HK-2 (cell line): ENCODE results near the gene TRAF3.
"Not testable (repeated sequence)": the region's sequence is repeated elsewhere in the genome, so short reads cannot be mapped to it uniquely, and the experiment has no call there.

ENCODE experiments used
- DNase-seq: peaks from one replicate; pipeline ENCODE4 v3.0.0-alpha.2; 2018; ENCODE audit not compliant: unreplicated experiment

Gene TRAF3

GRCh38 chr14:102827716-102828115 lies 50.5 kb downstream of the TRAF3 start:
- no peak for DNase-seq

GRCh38 chr14:102828151-102828550 lies 50.9 kb downstream of the TRAF3 start:
- DNase-seq = no peak

- DNase-seq = no peak
Measured at GRCh38 chr14:102829016-102829548, 51.8 kb downstream of the TRAF3 start.

DNA sequence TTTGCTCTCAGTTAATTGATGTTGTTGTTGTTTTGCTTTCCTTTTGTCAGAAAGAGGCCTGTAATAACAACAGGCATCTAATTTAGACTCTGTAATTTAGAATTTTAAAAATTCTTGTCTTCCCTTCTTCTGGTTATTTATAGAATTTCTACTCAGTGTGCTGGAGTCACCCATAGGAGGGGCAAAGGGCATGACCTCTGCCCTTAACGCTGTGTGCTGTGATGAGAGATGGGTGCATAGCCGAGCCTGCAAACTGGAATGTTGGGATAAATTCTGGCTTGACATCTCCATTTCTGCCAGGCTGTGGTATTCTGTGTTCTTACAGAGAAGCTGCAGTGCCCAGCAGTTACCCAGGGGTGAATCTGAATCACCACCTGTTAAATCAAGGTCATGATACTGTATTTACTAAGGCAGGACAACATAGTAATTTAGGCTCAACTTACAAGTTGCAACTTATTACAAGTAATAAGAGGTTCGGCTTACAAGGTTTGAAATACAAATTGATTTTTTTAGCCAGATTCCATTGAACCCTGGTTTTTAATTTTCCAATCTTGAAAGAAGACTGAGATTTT lies 53.3 kb downstream of the TRAF3 start:
- DNase-seq = no peak

- no peak for DNase-seq
Measured at GRCh38 chr14:102831163-102831804, 54.0 kb downstream of the TRAF3 start.

GRCh38 chr14:102833341-102833740 lies 56.1 kb downstream of the TRAF3 start:
- no peak for DNase-seq

DNA sequence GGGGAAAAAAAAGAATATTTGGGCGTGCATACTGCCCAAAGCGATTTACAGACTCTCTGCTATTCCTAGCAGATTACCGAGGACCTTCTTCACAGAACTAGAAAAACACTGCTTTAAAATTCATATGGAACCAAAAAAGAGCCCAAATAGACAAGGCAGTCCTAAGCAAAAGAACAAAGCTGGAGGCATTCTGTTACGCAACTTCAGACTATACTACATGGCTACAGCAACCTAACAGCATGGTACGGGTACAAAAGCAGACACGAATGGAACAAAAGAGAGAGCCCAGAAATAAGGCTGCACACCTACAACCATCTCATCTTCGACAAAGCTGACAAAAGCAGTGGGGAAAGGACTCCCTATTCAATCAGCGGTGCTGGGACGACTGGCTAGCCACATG lies 56.7 kb downstream of the TRAF3 start:
- no peak for DNase-seq

DNA sequence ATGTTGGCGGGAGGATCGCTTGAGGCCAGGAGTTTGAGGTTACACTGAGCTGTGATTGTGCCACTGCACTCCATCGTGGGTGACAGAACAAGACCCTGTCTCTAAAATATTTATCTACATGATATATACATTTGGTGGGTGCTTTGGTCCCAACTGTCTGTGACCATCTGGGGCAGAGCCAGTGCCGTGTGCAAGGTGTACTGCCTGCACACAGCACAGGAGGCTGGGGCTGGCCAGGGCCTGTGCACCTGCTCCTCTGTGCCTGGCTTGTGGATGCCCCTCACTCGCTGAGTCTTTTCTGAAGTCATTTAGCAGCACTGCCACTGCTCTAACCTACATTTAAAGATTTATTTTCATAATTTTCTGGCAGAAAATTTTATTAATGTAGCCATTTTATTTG lies 58.7 kb downstream of the TRAF3 start:
- DNase-seq = no peak

DNA sequence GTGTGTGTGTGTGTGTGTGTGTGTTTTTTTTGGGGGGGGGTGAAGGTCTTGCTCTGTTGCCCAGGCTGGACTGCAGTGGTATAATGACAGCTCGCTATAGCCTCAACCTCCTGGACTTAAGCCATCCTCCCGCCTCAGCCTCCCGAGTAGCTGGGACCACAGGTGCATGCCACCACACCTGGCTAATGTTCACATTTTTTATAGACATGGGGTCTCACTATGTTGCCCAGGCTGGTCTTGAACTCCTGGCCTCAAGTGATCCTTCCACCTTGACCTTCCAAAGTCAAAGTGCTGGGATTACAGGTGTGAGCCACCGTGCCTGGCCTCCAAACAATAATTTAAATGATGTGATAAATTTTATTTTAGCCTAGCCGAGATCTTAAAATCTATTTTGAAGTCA lies 59.9 kb downstream of the TRAF3 start:
- not testable (repeated sequence) for DNase-seq

GRCh38 chr14:102838501-102838900 lies 61.3 kb downstream of the TRAF3 start:
- no peak for DNase-seq

DNA sequence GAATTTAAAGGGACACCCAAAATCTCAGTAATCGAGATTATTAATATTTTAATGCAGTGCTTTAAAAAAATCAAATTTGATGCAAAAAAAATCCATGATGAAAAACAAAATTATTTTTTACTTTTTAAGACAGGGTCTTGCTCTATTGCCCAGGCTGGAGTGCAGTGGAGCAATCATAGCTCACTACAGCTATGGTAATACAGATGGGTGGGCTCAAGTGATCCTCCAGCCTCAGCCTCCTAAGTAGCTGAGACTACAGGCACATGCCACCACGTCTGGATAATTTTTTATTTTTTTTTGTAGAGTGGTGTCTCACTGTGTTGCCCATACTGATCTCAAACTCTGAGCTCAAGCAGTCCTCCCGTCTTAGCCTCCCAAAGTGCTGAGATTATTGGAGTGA lies 62.9 kb downstream of the TRAF3 start:
- no peak for DNase-seq

- DNase-seq = no peak
Measured at GRCh38 chr14:102840771-102841528, 63.7 kb downstream of the TRAF3 start.

GRCh38 chr14:102848830-102849525 lies 71.7 kb downstream of the TRAF3 start:
- DNase-seq = no peak

DNA sequence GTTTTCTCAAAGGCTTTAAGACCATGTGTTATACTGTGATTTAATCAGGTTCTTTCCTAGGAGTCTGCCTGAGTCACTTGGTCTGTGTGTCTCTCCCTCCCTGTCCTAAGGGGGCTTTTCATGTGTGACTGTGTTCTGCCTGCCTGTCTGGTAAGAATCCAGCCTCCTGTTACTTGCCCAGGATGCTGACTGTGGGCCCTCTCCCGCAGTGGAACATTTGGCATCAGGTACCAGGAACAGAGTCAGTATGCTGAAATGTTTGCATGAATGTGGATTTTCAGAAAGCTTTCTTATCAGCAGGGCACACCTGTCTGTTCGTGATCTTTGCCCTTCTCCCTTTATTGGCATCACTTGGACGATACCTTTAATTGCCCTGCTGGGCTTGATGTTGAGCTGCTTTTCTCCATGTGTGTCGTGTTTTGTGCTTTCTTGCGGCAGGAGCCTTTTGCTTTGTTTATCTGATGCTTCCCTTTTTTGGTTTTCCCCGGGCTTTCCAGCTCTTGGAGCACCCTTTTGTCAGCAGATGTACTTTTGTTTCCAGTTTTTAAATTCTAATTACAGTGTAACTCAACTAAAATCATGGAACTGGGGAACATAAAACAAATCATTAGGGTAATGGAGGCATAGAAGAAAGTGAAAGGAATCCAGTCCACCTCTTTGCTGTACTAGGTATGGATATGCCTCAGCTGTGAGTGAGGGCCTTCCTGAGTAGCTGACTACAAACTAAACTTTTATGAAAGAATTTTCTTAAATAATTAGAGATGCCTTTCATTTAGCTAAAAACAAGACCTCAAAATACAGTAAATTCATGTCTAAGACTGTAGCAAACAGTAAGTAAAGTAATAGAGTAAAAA lies 72.5 kb downstream of the TRAF3 start:
- no peak for DNase-seq

DNA sequence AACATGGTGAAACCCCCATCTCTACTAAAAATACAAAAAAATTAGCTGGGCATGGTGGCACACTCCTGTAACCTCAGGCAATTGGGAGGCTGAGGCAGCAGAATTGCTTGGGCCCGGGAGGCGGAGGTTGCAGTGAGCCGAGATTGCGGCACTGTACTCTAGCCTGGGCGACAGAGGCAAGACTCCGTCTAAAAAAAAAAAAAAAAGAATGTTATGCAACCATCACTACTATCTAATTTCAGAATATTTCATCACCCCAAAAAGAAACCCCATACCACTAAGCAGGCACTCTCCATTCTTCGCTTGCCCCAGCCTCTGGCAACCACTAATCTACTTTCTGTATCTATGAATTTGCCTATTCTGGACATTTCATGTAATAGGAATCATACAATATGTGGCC lies 76.4 kb downstream of the TRAF3 start:
- DNase-seq = no peak

- DNase-seq = no peak
Measured at GRCh38 chr14:102854091-102854703, 76.9 kb downstream of the TRAF3 start.

DNA sequence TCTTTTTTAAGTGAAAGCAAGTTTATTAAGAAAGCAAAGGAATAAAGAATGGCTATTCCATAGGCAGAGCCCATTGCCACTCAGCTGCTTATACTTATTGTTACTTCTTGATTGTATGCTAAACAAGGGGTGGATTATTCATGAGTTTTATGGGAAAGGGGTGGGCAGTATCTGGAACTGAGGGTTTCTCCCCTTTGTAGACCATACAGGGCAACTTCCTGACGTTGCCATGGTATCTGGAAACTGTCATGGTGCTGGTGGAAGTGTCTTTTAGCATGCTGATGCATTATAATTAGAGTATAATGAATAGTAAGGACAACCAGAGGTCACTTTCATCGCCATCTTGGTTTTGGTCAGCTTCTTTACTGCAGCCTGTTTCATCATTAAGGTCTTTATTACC lies 78.9 kb downstream of the TRAF3 start:
- no peak for DNase-seq

DNA sequence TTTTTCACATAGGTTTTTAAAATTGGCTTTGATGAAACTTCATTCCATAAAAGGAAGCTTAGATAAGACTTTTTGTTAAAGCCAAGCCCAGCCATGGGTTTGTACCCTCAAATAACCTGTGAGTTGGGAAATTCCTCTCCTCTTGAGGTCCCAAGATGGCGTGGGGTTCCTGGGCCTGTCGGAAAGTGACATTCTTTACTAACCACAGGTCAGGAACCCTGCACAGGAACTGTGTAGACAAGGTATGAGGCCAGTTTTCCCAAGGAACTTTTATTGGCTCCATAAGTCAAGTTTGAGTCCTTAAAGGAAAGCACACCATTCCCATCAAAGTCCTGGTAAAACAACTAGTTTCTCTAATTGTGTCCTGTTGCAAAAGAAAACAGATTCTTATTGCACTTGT lies 80.2 kb downstream of the TRAF3 start:
- DNase-seq = no peak

DNA sequence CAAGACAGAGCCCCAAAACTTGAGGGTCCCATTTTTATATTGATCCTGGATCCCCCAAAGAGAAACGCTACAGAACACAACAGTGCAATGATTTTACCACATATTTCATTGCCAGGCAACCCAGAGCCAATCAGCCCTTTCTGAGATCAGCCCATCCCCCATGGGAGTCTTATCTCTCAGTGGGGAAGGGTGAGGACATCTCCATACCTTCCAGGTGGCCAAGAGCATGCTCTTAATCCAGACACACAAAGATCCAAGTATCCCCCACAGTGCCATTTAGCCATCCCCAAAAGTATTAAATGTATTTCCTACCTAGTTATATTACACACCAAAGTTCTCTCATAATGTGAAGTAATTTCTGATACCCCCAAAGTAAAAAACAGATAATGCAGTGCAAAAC lies 82.7 kb downstream of the TRAF3 start:
- DNase-seq = no peak

DNA sequence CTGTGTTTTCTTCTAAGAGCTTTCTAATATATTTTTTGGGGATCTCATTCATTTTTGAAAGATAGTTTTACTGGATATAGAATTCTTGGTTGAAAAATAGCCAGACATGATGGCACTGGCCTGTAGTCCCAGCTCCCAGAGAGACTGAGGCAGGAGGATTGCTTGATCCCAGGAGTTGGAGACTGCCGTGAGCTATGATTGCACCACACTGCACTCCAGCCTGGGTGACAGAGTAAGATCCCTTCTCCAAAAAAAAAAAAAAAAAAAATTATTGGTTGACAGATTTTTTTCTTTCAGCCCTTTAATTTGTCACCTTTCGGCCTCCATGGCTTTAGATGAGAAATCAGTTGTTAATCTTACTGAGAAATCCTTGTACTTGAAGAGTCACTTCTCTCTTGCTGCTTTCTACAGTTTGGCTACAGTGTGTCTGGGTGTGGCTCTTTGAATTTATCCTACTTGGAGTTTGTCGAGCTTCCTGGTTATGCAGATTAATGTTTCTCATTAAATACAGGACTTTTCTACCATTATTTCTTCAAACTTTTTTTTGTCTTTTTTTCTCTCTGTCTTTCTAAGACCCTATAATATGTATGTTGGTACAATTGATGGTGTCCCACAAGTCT lies 85.0 kb downstream of the TRAF3 start:
- DNase-seq = no peak

DNA sequence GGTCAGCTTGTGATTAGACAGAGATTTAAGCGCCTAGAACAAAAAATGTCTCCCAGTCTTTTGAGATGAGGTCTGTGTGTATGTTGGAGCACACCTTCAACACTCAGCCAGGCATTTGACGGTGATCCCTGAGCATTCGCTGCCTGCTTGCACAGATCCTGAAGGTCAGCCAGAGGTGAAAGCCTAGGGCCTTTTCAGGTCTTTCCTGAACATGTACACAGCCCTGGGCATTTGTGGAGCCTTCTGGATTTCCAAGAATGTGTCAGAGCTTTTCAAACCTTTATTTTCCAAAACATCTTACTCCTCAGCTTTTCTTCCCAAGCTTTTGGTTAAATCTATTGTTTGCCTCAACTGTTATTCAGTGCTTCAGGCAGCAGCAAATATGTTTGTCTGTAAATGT lies 86.1 kb downstream of the TRAF3 start:
- no peak for DNase-seq
